ENCODE data around the gene COL5A3.
"Not testable (repeated sequence)": the region's sequence is repeated elsewhere in the genome, so short reads cannot be mapped to it uniquely, and the experiment has no call there.

COL5A3 gene

GRCh38 chr19:9971166-9971897, 39.0 kb downstream of the COL5A3 start:
- no peak for DNase-seq (ENCODE audit: low read depth in 3 of 3, low spot score in 1 of 3)

- DNase-seq (ENCODE audit: low read depth in 3 of 3, low spot score in 1 of 3): no peak
Measured at GRCh38 chr19:9970481-9970880, 39.8 kb downstream of the COL5A3 start.

GRCh38 chr19:9969688-9969975, 40.7 kb downstream of the COL5A3 start:
- DNase-seq (ENCODE audit: low read depth in 3 of 3, low spot score in 1 of 3): no peak

- DNase-seq (ENCODE audit: low read depth in 3 of 3, low spot score in 1 of 3): no peak
Measured at GRCh38 chr19:9968820-9969687, 41.2 kb downstream of the COL5A3 start.

GRCh38 chr19:9967326-9967725, 43.0 kb downstream of the COL5A3 start:
- no peak for DNase-seq (ENCODE audit: low read depth in 3 of 3, low spot score in 1 of 3)

GRCh38 chr19:9966448-9966847, 43.9 kb downstream of the COL5A3 start:
- DNase-seq (ENCODE audit: low read depth in 3 of 3, low spot score in 1 of 3): no peak

GRCh38 chr19:9966024-9966423, 44.3 kb downstream of the COL5A3 start:
- no peak for DNase-seq (ENCODE audit: low read depth in 3 of 3, low spot score in 1 of 3)

- no peak for DNase-seq (ENCODE audit: low read depth in 3 of 3, low spot score in 1 of 3)
Measured at GRCh38 chr19:9962623-9963290, 47.5 kb downstream of the COL5A3 start.

- DNase-seq (ENCODE audit: low read depth in 3 of 3, low spot score in 1 of 3): no peak
Measured at GRCh38 chr19:9961103-9961502, 49.2 kb downstream of the COL5A3 start.

GRCh38 chr19:9958379-9958821, 51.9 kb downstream of the COL5A3 start:
- no peak for DNase-seq (ENCODE audit: low read depth in 3 of 3, low spot score in 1 of 3)

- no peak for DNase-seq (ENCODE audit: low read depth in 3 of 3, low spot score in 1 of 3)
Measured at GRCh38 chr19:9956956-9957355, 53.3 kb downstream of the COL5A3 start.

- no peak for DNase-seq (ENCODE audit: low read depth in 3 of 3, low spot score in 1 of 3)
Measured at GRCh38 chr19:9953802-9954542, 56.3 kb downstream of the COL5A3 start.

GRCh38 chr19:9952276-9952675, 58.0 kb downstream of the COL5A3 start:
- DNase-seq (ENCODE audit: low read depth in 3 of 3, low spot score in 1 of 3): no peak

- no peak for DNase-seq (ENCODE audit: low read depth in 3 of 3, low spot score in 1 of 3)
Measured at GRCh38 chr19:9947441-9947840, 62.9 kb downstream of the COL5A3 start.

GRCh38 chr19:9946528-9947125, 63.7 kb downstream of the COL5A3 start:
- not testable (repeated sequence) for DNase-seq (ENCODE audit: low read depth in 3 of 3, low spot score in 1 of 3)

GRCh38 chr19:9945319-9945966, 64.9 kb downstream of the COL5A3 start:
- no peak for DNase-seq (ENCODE audit: low read depth in 3 of 3, low spot score in 1 of 3)

GRCh38 chr19:9943744-9944143, 66.6 kb downstream of the COL5A3 start:
- no peak for DNase-seq (ENCODE audit: low read depth in 3 of 3, low spot score in 1 of 3)

- DNase-seq (ENCODE audit: low read depth in 3 of 3, low spot score in 1 of 3): no peak
Measured at GRCh38 chr19:9941671-9942070, 68.6 kb downstream of the COL5A3 start.

GRCh38 chr19:9941231-9941630, 69.1 kb downstream of the COL5A3 start:
- DNase-seq (ENCODE audit: low read depth in 3 of 3, low spot score in 1 of 3): no peak

GRCh38 chr19:9940778-9941177, 69.5 kb downstream of the COL5A3 start:
- no peak for DNase-seq (ENCODE audit: low read depth in 3 of 3, low spot score in 1 of 3)

Data from stimulated activated CD4-positive, alpha-beta T cell treated with anti-CD3 and anti-CD28 coated beads, TNF-alpha, amount 100 ng/mL, for 1 hour (primary cell).